IMR-90 (cell line): Measurements from ENCODE around the gene FFAR1. TPM values are rescaled to one million over a fixed set of nuclear protein-coding genes. Genes with fewer than 3 reads are reported as not detected.

Experiments used
- ATAC-seq: fragments of 200-7000 bp; cut with Tn5 transposase; 2 replicates; pipeline ENCODE4 v1.9.1; 2020; ENCODE audit warnings: low read depth, mild to moderate bottlenecking, moderate library complexity
- BruUV-seq: library from RNA; stranded (reverse); fragments of 400-500 nt; replicated peaks from 2 replicates; lab custom pipeline; 2021; lab: Mats Ljungman, UMichigan
- CTCF ChIA-PET: fragments of 300-600 bp; formaldehyde crosslinking; extraction: SDS; loops from one replicate; lab custom pipeline; 2021; ENCODE audit warnings: antibody characterized with exemption; lab: Yijun Ruan, JAX
- POLR2A ChIA-PET: fragments of 300-600 bp; sonication (Branson Sonifier 250); formaldehyde crosslinking; loops from one replicate; lab custom pipeline; 2022; ENCODE audit warnings: antibody characterized with exemption; ENCODE audit not compliant: unreplicated experiment; lab: Charles Lee
- DNase-seq: peaks from one replicate; pipeline ENCODE4 v3.0.0; 2013
- H2AFZ ChIP-seq: replicated peaks from 2 replicates; pipeline ENCODE3; 2013; ENCODE audit warnings: low read length, mild to moderate bottlenecking; ENCODE audit not compliant: poor library complexity
- H2AK5ac ChIP-seq: 2 replicates; pipeline ENCODE4 v1.6.1; 2013; ENCODE audit warnings: low read depth, low read length, inconsistent platforms
- H2AK9ac ChIP-seq: replicated peaks from 2 replicates; pipeline ENCODE3; 2013; ENCODE audit warnings: mild to moderate bottlenecking, low read depth, low read length, moderate library complexity; ENCODE audit not compliant: poor library complexity
- H2BK120ac ChIP-seq: 2 replicates; pipeline ENCODE4 v1.6.1; 2013; ENCODE audit warnings: low read depth, low read length, inconsistent platforms
- H2BK15ac ChIP-seq: 3 replicates; pipeline ENCODE4 v1.6.1; 2013; ENCODE audit warnings: low read depth, low read length, inconsistent platforms
- H2BK20ac ChIP-seq: 2 replicates; pipeline ENCODE4 v1.6.1; 2013; ENCODE audit warnings: low read depth, mild to moderate bottlenecking, inconsistent platforms, low read length, moderate library complexity
- H2BK5ac ChIP-seq: 2 replicates; pipeline ENCODE4 v1.6.1; 2013; ENCODE audit warnings: mild to moderate bottlenecking, low read depth, low read length, inconsistent platforms; ENCODE audit not compliant: poor library complexity, severe bottlenecking
- H3K14ac ChIP-seq: replicated peaks from 2 replicates; pipeline ENCODE4 v1.6.1; 2013; ENCODE audit warnings: low read depth, low read length, inconsistent platforms
- H3K18ac ChIP-seq: 2 replicates; pipeline ENCODE4 v1.6.1; 2013; ENCODE audit warnings: low read depth, low read length, control low read depth
- H3K23ac ChIP-seq: 2 replicates; pipeline ENCODE4 v1.6.1; 2013; ENCODE audit warnings: low read depth, low read length, inconsistent platforms
- H3K27ac ChIP-seq: 2 replicates; pipeline ENCODE4 v1.5.1; 2013; ENCODE audit warnings: mild to moderate bottlenecking, control low read depth, low read length; ENCODE audit not compliant: insufficient read depth
- H3K27me3 ChIP-seq: 2 replicates; pipeline ENCODE4 v1.6.1; 2013; ENCODE audit warnings: low read length; ENCODE audit not compliant: control insufficient read depth, insufficient read depth
- H3K36me3 ChIP-seq: 2 replicates; pipeline ENCODE4 v1.6.1; 2013; ENCODE audit warnings: low read length, mixed read lengths; ENCODE audit not compliant: control insufficient read depth, insufficient read depth
- H3K4ac ChIP-seq: 2 replicates; pipeline ENCODE4 v1.6.1; 2013; ENCODE audit warnings: low read depth, low read length, inconsistent platforms
- H3K4me1 ChIP-seq: 2 replicates; pipeline ENCODE4 v1.6.1; 2013; ENCODE audit warnings: low read length, mixed read lengths; ENCODE audit not compliant: control insufficient read depth, insufficient read depth
- H3K4me2 ChIP-seq: 2 replicates; pipeline ENCODE4 v1.6.1; 2013; ENCODE audit warnings: low read depth, mild to moderate bottlenecking, control low read depth, low read length, moderate library complexity
- H3K4me3 ChIP-seq: 2 replicates; pipeline ENCODE4 v1.5.1; 2013; ENCODE audit warnings: low read depth, mild to moderate bottlenecking, control low read depth, low read length, moderate library complexity; ENCODE audit not compliant: insufficient read depth
- H3K56ac ChIP-seq: 2 replicates; pipeline ENCODE4 v1.6.1; 2013; ENCODE audit warnings: low read length, inconsistent platforms; ENCODE audit not compliant: insufficient read depth; ENCODE audit errors: extremely low read depth
- H3K79me1 ChIP-seq, 2 experiments: 2 replicates each; pipeline ENCODE4 v1.6.1; 2013; ENCODE audit warnings: low read length in 2 of 2, inconsistent platforms in 1 of 2, low read depth in 1 of 2
- H3K9ac ChIP-seq: 2 replicates; pipeline ENCODE4 v1.6.1; 2013; ENCODE audit warnings: low read depth, low read length, control low read depth
- H3K9me1 ChIP-seq: 2 replicates; pipeline ENCODE4 v1.6.1; 2013; ENCODE audit warnings: low read length, inconsistent platforms; ENCODE audit not compliant: insufficient read depth
- H3K9me3 ChIP-seq: 2 replicates; pipeline ENCODE4 v1.6.1; 2013; ENCODE audit warnings: low read length; ENCODE audit not compliant: control insufficient read depth, insufficient read depth
- H4K20me1 ChIP-seq: 2 replicates; pipeline ENCODE4 v1.6.1; 2013; ENCODE audit warnings: low read length, inconsistent platforms; ENCODE audit not compliant: insufficient read depth
- H4K5ac ChIP-seq: 2 replicates; pipeline ENCODE4 v1.6.1; 2013; ENCODE audit warnings: mild to moderate bottlenecking, low read depth, low read length, control low read depth
- H4K8ac ChIP-seq, 2 experiments: 2 replicates each; pipeline ENCODE4 v1.6.1; 2013; ENCODE audit warnings: low read depth in 2 of 2, low read length in 2 of 2, control low read depth in 1 of 2, inconsistent platforms in 1 of 2
- H4K91ac ChIP-seq: 2 replicates; pipeline ENCODE4 v1.6.1; 2013; ENCODE audit warnings: low read depth, low read length, inconsistent platforms; ENCODE audit not compliant: insufficient read depth
- BHLHE40 ChIP-seq: fragments of 150-350 bp; IDR thresholded peaks from 2 replicates; pipeline ENCODE4 v1.6.1; 2016; ENCODE audit warnings: mild to moderate bottlenecking, low read depth, low read length
- CEBPB ChIP-seq: IDR thresholded peaks from 2 replicates; pipeline ENCODE4 v1.6.1; 2012; ENCODE audit warnings: low read depth, low read length, improper control_type of control experiment
- ELK1 ChIP-seq: fragments of 150-350 bp; IDR thresholded peaks from 2 replicates; pipeline ENCODE4 v1.6.1; 2016; ENCODE audit warnings: low read depth, mild to moderate bottlenecking, low read length, moderate library complexity, borderline replicate concordance
- MAZ ChIP-seq: IDR thresholded peaks from 2 replicates; pipeline ENCODE4 v1.6.1; 2012; ENCODE audit warnings: low read depth, mild to moderate bottlenecking, low read length, improper control_type of control experiment, moderate library complexity, borderline replicate concordance
- MXI1 ChIP-seq: IDR thresholded peaks from 2 replicates; pipeline ENCODE4 v1.6.1; 2012; ENCODE audit warnings: low read depth, mild to moderate bottlenecking, low read length, moderate library complexity, borderline replicate concordance
- POLR2A ChIP-seq: IDR thresholded peaks from 2 replicates; pipeline ENCODE4 v1.6.1; 2012; ENCODE audit warnings: mild to moderate bottlenecking, low read depth, low read length
- RAD21 ChIP-seq: IDR thresholded peaks from 2 replicates; pipeline ENCODE4 v1.6.1; 2012; ENCODE audit warnings: low read length, improper control_type of control experiment
- RCOR1 ChIP-seq: IDR thresholded peaks from 2 replicates; pipeline ENCODE4 v1.6.1; 2012; ENCODE audit warnings: mild to moderate bottlenecking, low read length, improper control_type of control experiment; ENCODE audit not compliant: insufficient replicate concordance
- RFX5 ChIP-seq: IDR thresholded peaks from 2 replicates; pipeline ENCODE4 v1.8.0; 2012; ENCODE audit warnings: low read depth, mild to moderate bottlenecking, low read length, moderate library complexity
- SMC3 ChIP-seq: fragments of 150-350 bp; IDR thresholded peaks from 2 replicates; pipeline ENCODE4 v1.6.1; 2016; ENCODE audit warnings: low read depth, mild to moderate bottlenecking, antibody characterized with exemption, low read length, moderate library complexity
- USF2 ChIP-seq: fragments of 150-350 bp; IDR thresholded peaks from 2 replicates; pipeline ENCODE4 v1.6.1; 2017; ENCODE audit warnings: mild to moderate bottlenecking, antibody characterized with exemption, low read length, low read depth
- WGBS, 2 experiments: methylation state at CpG; one replicate each; pipeline versions ENCODE4 v1.1.5 to v1.1.7; 2013; ENCODE audit warnings: missing lambda C conversion rate in 2 of 2; ENCODE audit not compliant: insufficient read length in 1 of 2; ENCODE audit errors: extremely low coverage in 2 of 2; 5-methylcytosine and 5-hydroxymethylcytosine counted together
- dilution Hi-C: fragments of 300-500 bp; cut with HindIII; formaldehyde crosslinking; loops from one replicate; pipeline ENCODE4 v1.14.3; 2018; ENCODE audit warnings: low sequenced_read_pairs; ENCODE audit not compliant: unreplicated experiment
- in situ Hi-C: fragments of 300-500 bp; cut with MboI; formaldehyde crosslinking; loops from 3 replicates; pipeline ENCODE4 v1.14.3; 2019; ENCODE audit warnings: low sequenced_read_pairs, inconsistent platforms, mixed read lengths
- intact Hi-C: fragments of 100-400 bp; cut with micrococcal nuclease; formaldehyde crosslinking; loops from 2 replicates; pipeline ENCODE4 v1.10.0; 2022
- polyA plus RNA-seq, 3 experiments: library from polyadenylated mRNA; depleted of rRNA; stranded (reverse); fragments of >200 nt; gene quantifications; 2 replicates each; pipeline ENCODE4 v1.2.3, GENCODE V29; 2012; ENCODE audit warnings: low replicate concordance in 1 of 3
- total RNA-seq: library from RNA; depleted of rRNA; stranded (reverse); fragments of >200 nt; gene quantifications from 2 replicates; pipeline ENCODE4 v1.2.3, GENCODE V29; 2012

The FFAR1 gene
- total and polyA plus RNA-seq, 2 of the 4 experiments (the other 2 are of a cell fraction), result not detected

- peak overlapping the region; percentile 26 for H4K91ac ChIP-seq
- no peak overlapping the region for H3K4me3 ChIP-seq
- POLR2A ChIA-PET, result no interaction called here
- no peak overlapping the region for H3K4me2 ChIP-seq
- H3K79me1 ChIP-seq, result no peaks in the 10 kb centered on the region
- no peak overlapping the region; the same call in 1 of the 2 replicates for H2BK20ac ChIP-seq
- H3K9ac ChIP-seq, result no peak overlapping the region
- BruUV-seq, result no TSS peak
- H4K20me1 ChIP-seq, result no peaks in the 10 kb centered on the region
- no peak overlapping the region for H4K5ac ChIP-seq
- no peak for TF ChIP-seq POLR2A
- TF ChIP-seq CEBPB, result no peak
- TF ChIP-seq ELK1, result no peak
- no peak for TF ChIP-seq MXI1
- TF ChIP-seq RCOR1, result no peak
- peak; percentile 59; the same call in 1 of the 2 replicates for TF ChIP-seq MAZ
- peak; percentile 98 for TF ChIP-seq BHLHE40
- TF ChIP-seq USF2, result peak; percentile 81
- no peak for TF ChIP-seq SMC3
- no peak for TF ChIP-seq RFX5
- no peak for TF ChIP-seq RAD21
- no peak overlapping the region for H3K27ac ChIP-seq
- 0 out of 3 replicates have a peak overlapping the region, but pooled peaks have one; percentile 37 for H2BK15ac ChIP-seq
- 63% methylated on average over 8 of the region's 16 CpGs; no CpG with 5 or more reads in 1 of the 2 experiments for WGBS, 2 experiments
- H3K23ac ChIP-seq, result no peak overlapping the region
- H2BK5ac ChIP-seq, result peak overlapping the region; percentile 20
- no peaks in the 10 kb centered on the region for H3K36me3 ChIP-seq
- peak; percentile 81 for ATAC-seq
- CTCF ChIA-PET, result interaction anchor here (0.6 kb wide), 1 partner anchor 191 kb away, joined by 3 read pairs; no protein-coding TSS in a partner anchor
- 0 out of 2 replicates have a peak, but pooled peaks cover 5% of the 10 kb centered on the region for H3K9me1 ChIP-seq
- intact Hi-C loops, result no loop called here
- peaks cover 5% of the 10 kb centered on the region for H3K4me1 ChIP-seq
- H3K4ac ChIP-seq, result peak overlapping the region; percentile 29; the same call in 1 of the 2 replicates
- in situ Hi-C loops, result no loop called here
- peak overlapping the region; percentile 28; the same call in 1 of the 2 replicates for H2AK5ac ChIP-seq
- H3K18ac ChIP-seq, result no peak overlapping the region
- H2BK120ac ChIP-seq, result peak overlapping the region; percentile 54; the same call in 1 of the 2 replicates
- H2AFZ ChIP-seq, result peak overlapping the region; percentile 90
- peak; percentile 71 for DNase-seq
- no peak overlapping the region for H3K56ac ChIP-seq
- dilution Hi-C loops, result no loop called here
- peak overlapping the region in 1 of 2 experiments; percentile 60; a peak in 2 of 4 replicates for H4K8ac ChIP-seq
- H2AK9ac ChIP-seq, result peak overlapping the region; percentile 85
- H3K27me3 ChIP-seq, result no peaks in the 10 kb centered on the region; the same call in 1 of the 2 replicates
- peaks cover 4% of the 10 kb centered on the region for H3K9me3 ChIP-seq
- peak overlapping the region; percentile 15; the same call in 1 of the 2 replicates for H3K14ac ChIP-seq
Measured at GRCh38 chr19:35318679-35319448, 28.8 kb upstream of the FFAR1 start.
